HG03521 (cell line): ENCODE measurements around the gene CHN1.

Experiments
- ATAC-seq: cut with Tn5 transposase; IDR thresholded peaks from one replicate; pipeline ENCODE4 v1.9.1; 2021; ENCODE audit warnings: mild to moderate bottlenecking, moderate library complexity; ENCODE audit not compliant: unreplicated experiment

CHN1 gene

DNA sequence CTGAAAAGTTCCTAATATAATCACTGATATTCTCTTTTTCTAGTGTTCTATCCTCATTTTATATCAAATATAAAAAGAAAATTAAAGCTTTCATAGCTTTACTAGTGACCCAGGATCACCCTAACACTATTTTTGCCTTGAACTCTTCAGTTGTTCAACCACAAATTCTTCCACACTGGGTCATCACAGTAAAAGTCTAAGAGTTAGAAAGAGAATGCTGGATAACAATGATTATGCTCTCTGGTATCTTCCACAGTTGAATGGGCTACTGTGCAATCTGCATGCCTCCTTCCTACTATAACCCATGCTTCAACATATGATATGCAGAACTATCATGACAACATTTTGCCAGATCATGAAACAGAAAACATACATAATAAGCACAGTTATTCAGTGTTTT, 32.3 kb downstream of the CHN1 start:
- ATAC-seq = no peak

DNA sequence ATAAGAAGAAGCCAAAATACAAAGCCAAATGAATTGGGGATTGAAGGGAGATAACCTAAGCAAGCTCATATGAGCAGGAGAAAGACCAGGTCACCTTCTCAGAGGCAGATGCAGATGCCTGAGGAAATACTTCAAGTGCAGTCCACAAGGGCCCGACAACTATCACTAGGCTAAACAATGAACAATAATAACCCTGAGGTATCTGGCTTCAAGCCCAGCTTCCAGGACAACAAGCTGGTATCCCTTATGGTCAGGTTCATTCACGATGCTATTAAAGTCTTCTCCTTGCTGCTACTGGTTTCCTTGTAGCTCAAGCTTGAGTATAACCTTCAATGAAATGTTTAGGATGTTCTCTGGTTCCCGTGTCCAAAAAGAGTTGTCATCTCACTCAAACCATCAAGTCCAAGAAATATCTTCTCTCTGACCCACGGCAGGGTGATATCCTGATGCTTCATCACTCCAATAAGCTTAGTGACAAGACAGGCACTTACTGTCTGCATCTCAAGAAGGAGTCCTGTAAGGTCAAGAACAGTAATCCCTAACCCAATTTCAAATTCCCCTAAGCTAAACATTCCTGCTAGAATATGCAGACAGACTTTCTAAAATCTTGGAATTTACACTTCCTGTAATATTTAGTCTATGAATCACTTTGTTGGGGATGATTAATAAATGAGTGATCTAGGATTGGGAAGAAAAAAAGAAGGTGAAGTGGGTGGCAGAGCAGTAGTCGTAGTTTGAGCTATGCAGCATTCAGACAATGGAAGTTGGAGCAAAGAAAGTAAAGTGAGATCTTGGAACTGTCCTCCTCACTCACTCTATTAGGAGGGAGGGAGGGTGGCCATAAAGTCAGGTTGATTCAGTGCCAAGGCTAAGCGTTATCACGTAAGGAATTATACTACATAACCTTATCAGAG, 33.1 kb downstream of the CHN1 start:
- no peak for ATAC-seq

GRCh38 chr2:174970092-174970491, 35.1 kb downstream of the CHN1 start:
- no peak for ATAC-seq

GRCh38 chr2:174969091-174969734, 36.0 kb downstream of the CHN1 start:
- ATAC-seq = no peak

GRCh38 chr2:174967691-174968260, 37.4 kb downstream of the CHN1 start:
- ATAC-seq = no peak

GRCh38 chr2:174967086-174967485, 38.1 kb downstream of the CHN1 start:
- ATAC-seq = no peak

DNA sequence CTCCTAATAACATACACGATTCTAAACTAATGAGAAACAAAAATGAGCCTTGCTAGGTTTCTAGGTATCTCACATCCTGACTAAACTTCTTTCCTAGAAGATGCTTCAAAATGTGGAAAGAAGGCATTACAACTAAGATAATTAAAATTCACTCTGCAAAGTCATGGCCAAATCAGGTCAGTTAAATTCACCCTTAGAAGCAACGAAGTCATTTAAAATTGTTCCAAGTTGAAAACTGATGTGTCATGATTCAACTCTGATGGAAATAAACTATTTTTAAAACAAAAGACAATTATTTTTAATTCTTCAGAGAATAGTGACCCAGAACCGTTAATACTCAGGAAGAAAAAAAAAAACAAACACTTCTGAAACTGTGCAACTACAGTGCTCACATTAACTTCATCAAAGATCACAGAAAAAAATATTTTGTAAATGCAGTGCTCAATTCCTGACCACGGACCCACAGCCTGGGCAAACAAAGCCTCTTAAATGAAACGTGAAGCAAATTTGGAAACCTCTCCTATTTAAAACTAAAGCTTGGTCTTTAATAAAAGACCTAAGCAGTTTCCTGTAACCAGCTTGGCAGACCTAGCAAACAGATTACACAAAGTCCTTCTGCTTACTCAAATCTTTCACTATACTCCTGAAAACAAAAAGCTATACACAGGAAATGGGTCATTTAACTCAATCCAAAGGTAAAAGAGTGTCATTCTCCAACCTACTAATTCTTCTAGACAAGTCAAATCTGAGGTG, 39.0 kb downstream of the CHN1 start:
- no peak for ATAC-seq

GRCh38 chr2:174965551-174965950, 39.6 kb downstream of the CHN1 start:
- ATAC-seq = no peak

DNA sequence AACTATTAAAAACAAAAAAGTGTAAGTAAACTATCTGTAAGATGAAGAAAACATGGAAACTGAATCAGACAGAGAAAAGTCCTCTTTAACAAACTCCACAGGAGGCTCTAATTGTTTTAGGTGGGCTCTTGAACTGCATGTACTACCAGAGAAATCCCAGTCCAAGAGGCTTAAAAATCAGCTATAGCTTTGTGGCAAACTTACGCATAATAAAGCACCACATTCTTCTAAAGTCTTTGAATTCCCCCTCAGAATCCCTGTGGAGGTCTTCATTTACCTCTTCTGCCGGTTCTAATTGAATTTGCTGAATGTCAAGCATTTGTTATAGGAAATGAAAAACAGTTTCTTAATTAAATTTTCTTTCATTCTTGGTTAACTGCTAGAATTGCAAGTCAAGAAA, 40.8 kb downstream of the CHN1 start:
- ATAC-seq = no peak

GRCh38 chr2:174963437-174964400, 41.5 kb downstream of the CHN1 start:
- no peak for ATAC-seq

DNA sequence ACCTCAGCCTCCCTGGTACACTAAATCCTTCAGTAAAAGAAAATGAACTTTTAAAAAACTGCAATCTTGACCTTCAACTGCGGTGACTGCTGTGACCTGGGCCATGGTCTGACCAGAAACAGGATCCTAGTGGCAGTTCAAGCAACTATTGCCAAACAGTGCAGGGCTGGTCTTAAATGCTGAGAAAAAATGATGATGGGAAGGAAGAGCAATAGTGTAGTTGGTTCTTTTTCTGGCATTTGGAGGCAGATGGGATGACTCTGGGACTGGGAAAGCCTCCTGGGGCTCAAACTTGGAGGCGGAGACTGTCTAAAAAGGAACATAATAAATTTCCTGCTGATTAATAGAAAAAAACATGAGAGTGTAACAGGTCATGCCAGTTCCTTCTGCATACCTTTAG, 45.4 kb downstream of the CHN1 start:
- no peak for ATAC-seq

DNA sequence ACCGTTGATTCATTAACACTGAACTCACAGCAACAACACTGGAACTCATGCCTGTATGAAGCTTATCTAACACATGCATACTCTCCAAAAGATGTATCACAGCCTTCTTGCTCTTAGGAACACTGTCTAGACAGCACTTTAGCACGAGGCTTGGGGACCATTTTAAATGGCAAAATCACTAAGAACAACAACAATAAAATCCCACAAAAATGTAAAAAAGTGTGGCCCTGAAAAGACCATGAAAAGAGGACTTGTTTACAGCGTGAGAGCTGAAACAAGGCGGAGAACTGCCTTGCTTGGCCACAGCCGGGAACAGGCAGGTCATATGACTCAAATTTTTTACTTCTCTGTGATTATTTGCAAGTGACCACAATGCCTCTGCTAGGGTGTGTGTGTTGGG, 48.1 kb downstream of the CHN1 start:
- ATAC-seq = no peak

GRCh38 chr2:174952607-174953006, 52.6 kb downstream of the CHN1 start:
- ATAC-seq = no peak

- no peak for ATAC-seq
Measured at GRCh38 chr2:174951745-174952144, 53.4 kb downstream of the CHN1 start.

GRCh38 chr2:174949988-174950687, 55.0 kb downstream of the CHN1 start:
- ATAC-seq = no peak

DNA sequence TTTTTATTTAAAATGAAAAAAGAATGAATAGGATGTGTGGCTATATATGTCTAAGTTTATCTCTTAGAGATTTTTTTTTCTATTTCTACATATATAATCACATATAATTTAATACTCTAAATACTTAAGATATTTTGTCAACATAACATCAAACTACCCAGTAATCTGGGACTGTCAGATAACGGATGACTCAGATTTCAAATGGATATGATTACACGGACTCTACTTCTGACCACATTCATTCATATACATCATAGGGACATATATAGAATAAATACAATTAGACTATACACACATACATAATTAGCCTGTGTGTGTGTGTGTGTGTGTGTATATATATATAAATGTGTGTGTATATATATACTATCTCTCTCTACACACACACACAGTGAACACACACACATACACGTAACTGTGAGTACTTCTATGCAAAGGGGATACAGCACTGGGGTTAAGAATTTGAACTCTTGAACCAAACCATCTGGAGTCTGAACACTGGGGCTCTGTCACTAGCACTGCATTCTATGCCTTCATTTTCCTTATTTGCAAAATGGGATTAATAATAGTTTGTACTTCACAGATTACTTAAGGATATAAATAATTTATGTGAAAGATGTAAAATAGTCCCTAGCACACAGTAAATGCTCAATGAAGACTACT, 59.5 kb downstream of the CHN1 start:
- ATAC-seq = no peak

DNA sequence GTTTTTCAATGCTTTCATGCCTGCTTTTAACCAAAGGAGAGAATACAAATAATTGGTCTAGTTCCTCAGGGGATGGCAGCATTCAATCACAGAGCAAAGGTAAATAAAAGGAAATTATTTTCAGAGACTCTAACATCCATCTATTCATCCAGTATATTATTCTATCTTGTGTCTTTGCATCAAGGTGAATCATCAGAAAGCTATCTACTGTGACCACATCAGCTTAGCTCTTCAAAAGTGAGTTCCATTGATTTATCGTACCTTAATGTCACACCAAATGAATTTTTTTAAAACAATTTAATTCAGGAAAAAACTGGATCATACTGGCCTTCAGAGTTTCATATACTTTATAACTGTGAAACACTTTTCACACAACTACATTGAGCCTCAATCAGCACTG, 66.1 kb downstream of the CHN1 start:
- ATAC-seq = no peak

GRCh38 chr2:174931724-174932123, 73.5 kb downstream of the CHN1 start:
- no peak for ATAC-seq

DNA sequence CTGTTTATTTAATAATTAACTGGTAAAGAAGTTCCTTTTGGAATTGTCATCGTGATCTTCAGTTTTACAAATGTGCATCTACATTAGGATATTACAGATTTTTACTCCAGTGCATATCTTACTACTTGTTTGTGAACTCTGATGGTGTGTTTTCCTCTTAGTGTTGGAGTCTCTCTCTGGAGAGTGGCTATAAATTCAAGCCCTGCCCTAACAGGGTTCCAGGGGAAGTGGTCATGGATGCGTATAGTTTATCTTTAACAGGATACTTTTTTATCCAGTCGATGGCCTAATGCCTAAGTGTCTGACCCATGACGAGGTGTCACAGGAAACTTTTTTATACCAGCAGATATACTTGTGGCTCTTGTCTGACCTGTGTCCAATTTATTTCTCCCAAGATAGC, 75.4 kb downstream of the CHN1 start:
- ATAC-seq = no peak
